Neutrophil (primary cell): ENCODE data around the gene MUSTN1.

ENCODE experiments used
- H3K27ac ChIP-seq: fragments of 200-600 bp; sonication (generic); 2 replicates; pipeline ENCODE4 v1.5.1; 2016; ENCODE audit warnings: mild to moderate bottlenecking, moderate library complexity
- H3K27me3 ChIP-seq: fragments of 200-600 bp; sonication (generic); 2 replicates; pipeline ENCODE4 v1.6.0; 2016; ENCODE audit warnings: mild to moderate bottlenecking
- H3K36me3 ChIP-seq: fragments of 200-600 bp; sonication (generic); 2 replicates; pipeline ENCODE4 v1.5.1; 2017
- H3K4me1 ChIP-seq, 2 experiments: fragments of 200-600 bp in 1 of 2; sonication (generic) in 1 of 2; 1 replicate in 1 of 2; 2 replicates in 1 of 2; pipeline versions ENCODE4 v1.5.1 to v1.6.1; 2013 to 2016; ENCODE audit warnings: low read depth in 1 of 2, low read length in 1 of 2, mild to moderate bottlenecking in 1 of 2, moderate library complexity in 1 of 2; ENCODE audit not compliant: control insufficient read depth in 1 of 2, insufficient read depth in 1 of 2
- H3K4me3 ChIP-seq, 2 experiments: fragments of 200-600 bp in 1 of 2; sonication (generic) in 1 of 2; 1 replicate in 1 of 2; 2 replicates in 1 of 2; pipeline ENCODE4 v1.5.1; 2013 to 2016; ENCODE audit warnings: low read depth in 1 of 2, low read length in 1 of 2, mild to moderate bottlenecking in 1 of 2, moderate library complexity in 1 of 2
- H3K9me3 ChIP-seq: fragments of 200-600 bp; sonication (generic); 2 replicates; pipeline ENCODE4 v1.5.1; 2016
- TF ChIP-seq, protein P1 (sequence below): fragments of 200-600 bp; sonication (generic); IDR thresholded peaks from 2 replicates; pipeline ENCODE4 v1.5.1; 2016; ENCODE audit warnings: antibody characterized with exemption

The MUSTN1 gene

DNA sequence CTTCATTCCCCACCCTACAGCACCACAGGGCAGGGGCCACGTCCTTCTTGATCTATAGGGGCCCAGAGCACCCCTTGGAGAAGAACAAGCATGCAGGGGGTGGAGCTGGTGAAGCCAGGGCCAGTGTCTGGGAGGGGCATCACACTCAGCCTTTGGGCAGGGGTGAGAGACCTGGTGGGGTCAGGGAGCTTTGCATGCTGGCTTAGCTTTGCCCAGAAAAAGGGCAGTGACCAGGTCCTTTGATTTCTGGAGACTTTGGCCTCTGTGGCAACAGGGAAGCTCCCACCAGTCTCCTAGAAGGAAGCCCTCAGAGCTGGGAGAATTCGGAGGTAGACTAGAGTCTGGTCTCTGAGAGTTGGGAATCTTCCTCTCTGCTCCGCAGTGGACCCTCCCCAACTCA is 5.3 kb downstream of the MUSTN1 start:
- Histone ChIP-seq H3K36me3 (peaks cover 73% of the 10 kb centered on the region), H3K4me1 (no peaks in the 10 kb centered on the region), H3K27ac (no peak overlapping the region), H3K27me3 (no peaks in the 10 kb centered on the region), H3K9me3 (no peaks in the 10 kb centered on the region), H3K4me3 (no peak overlapping the region)
- TF ChIP-seq, protein P1, sequence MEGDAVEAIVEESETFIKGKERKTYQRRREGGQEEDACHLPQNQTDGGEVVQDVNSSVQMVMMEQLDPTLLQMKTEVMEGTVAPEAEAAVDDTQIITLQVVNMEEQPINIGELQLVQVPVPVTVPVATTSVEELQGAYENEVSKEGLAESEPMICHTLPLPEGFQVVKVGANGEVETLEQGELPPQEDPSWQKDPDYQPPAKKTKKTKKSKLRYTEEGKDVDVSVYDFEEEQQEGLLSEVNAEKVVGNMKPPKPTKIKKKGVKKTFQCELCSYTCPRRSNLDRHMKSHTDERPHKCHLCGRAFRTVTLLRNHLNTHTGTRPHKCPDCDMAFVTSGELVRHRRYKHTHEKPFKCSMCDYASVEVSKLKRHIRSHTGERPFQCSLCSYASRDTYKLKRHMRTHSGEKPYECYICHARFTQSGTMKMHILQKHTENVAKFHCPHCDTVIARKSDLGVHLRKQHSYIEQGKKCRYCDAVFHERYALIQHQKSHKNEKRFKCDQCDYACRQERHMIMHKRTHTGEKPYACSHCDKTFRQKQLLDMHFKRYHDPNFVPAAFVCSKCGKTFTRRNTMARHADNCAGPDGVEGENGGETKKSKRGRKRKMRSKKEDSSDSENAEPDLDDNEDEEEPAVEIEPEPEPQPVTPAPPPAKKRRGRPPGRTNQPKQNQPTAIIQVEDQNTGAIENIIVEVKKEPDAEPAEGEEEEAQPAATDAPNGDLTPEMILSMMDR = no peak

DNA sequence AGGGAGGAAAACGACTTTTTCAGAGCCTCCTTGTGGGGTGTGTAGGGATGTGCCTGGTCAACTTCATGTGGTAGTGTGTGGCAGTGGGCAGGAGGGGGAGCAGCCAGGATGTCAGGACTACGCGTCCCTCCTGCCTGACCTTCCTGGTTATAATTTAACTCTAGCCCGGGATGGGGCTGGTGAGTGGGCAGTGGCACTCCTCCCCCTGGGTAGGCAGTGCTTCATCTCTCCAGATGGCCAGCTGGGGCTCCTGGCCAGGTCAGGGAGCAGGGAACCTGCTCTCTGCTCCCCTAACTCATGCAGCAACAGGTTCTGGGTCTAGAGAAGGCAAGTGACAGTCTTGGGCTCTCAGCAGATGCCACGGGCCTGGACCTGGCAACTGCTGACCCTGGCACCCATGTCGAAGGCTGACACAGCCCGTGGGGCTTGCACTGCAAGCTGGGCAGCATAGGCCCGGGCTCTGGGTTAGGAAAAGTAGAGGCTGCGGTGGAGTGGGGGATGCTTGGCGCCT is 6.9 kb downstream of the MUSTN1 start:
- no peak overlapping the region for H3K27ac ChIP-seq
- TF ChIP-seq, protein P1 = no peak
- H3K36me3 ChIP-seq = peaks cover 73% of the 10 kb centered on the region

DNA sequence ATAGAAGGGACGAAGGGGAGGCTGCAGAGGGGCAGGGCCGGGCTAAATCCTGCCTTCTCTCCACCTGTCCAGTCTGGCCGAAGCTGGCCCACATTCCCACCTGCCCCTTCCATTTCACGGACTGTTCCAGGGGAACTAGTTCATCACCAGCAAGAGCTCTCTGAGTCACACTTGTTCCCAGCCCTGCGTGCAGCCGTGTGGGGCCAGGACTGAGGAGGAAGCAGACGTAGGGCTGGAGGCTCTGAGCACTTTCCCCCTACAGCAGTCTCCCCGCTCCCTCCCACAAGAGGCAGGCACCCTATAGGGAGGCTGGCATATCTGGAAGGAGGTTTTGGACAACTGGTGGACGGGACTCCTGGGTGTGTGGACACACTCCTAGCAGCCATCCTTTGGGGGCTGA is 7.4 kb downstream of the MUSTN1 start:
- Histone ChIP-seq H3K4me3 (no peak overlapping the region), H3K36me3 (peaks cover 73% of the 10 kb centered on the region), H3K27me3 (no peaks in the 10 kb centered on the region), H3K9me3 (no peaks in the 10 kb centered on the region), H3K4me1 (no peaks in the 10 kb centered on the region), H3K27ac (no peak overlapping the region)
- TF ChIP-seq, protein P1 = no peak

More for the DNA sequence above, 6.9 kb downstream of the MUSTN1 start:
- Histone ChIP-seq H3K9me3 (no peaks in the 10 kb centered on the region), H3K4me3 (no peak overlapping the region), H3K4me1 (no peaks in the 10 kb centered on the region), H3K27me3 (no peaks in the 10 kb centered on the region)

DNA sequence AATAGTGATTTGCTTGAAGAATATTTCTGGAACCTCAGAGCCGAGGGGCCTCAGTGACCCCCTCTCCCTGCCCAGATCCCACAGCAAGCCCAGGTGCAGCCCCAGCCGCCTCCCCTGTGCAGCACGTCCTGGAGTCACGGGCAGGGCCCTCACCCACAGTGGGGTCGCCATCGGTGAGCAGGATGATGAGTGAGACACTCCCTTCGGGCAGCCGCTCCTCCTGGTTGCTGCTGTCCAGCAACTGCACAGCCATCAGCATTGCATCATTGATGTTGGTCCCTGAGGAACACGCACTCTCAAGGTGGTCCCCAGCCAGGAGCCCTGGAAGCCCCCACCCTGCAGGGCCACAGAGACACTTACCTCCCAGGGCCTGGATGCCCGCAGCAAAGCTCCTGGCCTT is 10.8 kb downstream of the MUSTN1 start:
- Histone ChIP-seq H3K9me3 (no peaks in the 10 kb centered on the region), H3K27me3 (no peaks in the 10 kb centered on the region), H3K4me3 (no peak overlapping the region), H3K4me1 (no peaks in the 10 kb centered on the region), H3K27ac (no peak overlapping the region), H3K36me3 (peaks cover 90% of the 10 kb centered on the region)
- TF ChIP-seq, protein P1 = no peak

DNA sequence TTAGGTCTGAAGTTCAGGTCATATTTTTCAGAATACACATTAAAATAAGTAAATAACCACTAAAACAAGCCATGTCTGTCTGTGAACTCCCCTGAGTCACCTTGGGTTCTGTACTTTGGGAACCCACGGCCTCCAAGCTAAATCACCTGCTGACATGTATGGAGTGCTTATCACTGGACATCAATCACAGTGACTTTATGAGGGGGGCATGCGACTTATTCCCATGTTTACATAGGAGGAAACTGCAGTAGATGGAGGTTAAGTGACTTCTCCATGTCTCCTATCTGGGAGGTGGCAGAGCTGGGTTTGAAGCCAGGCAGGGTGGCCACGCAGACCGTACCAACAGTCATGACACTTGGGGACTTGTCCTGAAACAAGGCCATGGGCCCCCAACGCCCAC is 12.5 kb downstream of the MUSTN1 start:
- H3K9me3 ChIP-seq = no peaks in the 10 kb centered on the region
- no peaks in the 10 kb centered on the region for H3K4me1 ChIP-seq
- peaks cover 90% of the 10 kb centered on the region for H3K36me3 ChIP-seq
- H3K27me3 ChIP-seq = no peaks in the 10 kb centered on the region
- no peak overlapping the region for H3K4me3 ChIP-seq
- H3K27ac ChIP-seq = no peak overlapping the region
- TF ChIP-seq, protein P1 = no peak

DNA sequence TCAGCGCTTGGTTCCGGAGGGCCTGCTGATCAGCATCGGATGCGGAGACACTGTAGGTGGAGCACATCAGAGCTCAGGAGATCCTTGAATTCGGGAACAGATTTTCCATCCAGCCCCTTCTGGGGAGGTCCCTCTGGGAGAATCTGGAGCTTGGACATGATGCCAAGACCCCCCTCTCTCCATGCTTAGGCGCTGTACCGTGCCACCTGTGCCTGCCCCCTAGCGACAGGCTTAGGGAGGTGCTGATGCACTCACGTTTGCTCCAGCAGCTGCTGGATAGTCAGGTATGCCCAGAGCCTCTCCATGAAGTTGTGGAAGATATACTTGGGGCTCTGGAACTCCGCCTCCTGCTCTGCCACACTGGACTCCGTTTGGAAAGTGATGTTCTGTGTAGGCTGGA is 14.1 kb downstream of the MUSTN1 start:
- TF ChIP-seq, protein P1 = no peak
- Histone ChIP-seq H3K4me1 (no peaks in the 10 kb centered on the region), H3K27me3 (no peaks in the 10 kb centered on the region), H3K27ac (no peak overlapping the region), H3K9me3 (no peaks in the 10 kb centered on the region), H3K4me3 (no peak overlapping the region), H3K36me3 (peaks cover 82% of the 10 kb centered on the region)
